Astrocyte (in vitro differentiated cells and primary cell): ENCODE data around the gene KRTAP5-3. TPM values are rescaled to one million over a fixed set of nuclear protein-coding genes. Genes with fewer than 3 reads are reported as not detected.

ENCODE experiments used
- DNase-seq: peaks from one replicate; pipeline ENCODE4 v3.0.0-alpha.2; 2010; ENCODE audit warnings: low read depth
- FAIRE-seq: peaks from 2 replicates; lab custom pipeline; 2011; peaks lifted over from hg19 to GRCh38; lab: Jason Lieb, UNC
- H2AFZ ChIP-seq: 2 replicates; pipeline ENCODE4 v1.6.0; 2012; ENCODE audit warnings: low read depth, low read length, inconsistent platforms
- H3K27ac ChIP-seq: 2 replicates; pipeline ENCODE4 v1.5.1; 2011; ENCODE audit warnings: low read depth, low read length, inconsistent platforms
- H3K27me3 ChIP-seq: 2 replicates; pipeline ENCODE4 v1.6.0; 2011; ENCODE audit warnings: low read length, inconsistent platforms; ENCODE audit not compliant: insufficient read depth
- H3K36me3 ChIP-seq: 2 replicates; pipeline ENCODE4 v1.5.1; 2011; ENCODE audit warnings: low read length, inconsistent platforms; ENCODE audit not compliant: insufficient read depth
- H3K4me1 ChIP-seq: 2 replicates; pipeline ENCODE4 v1.5.1; 2011; ENCODE audit warnings: low read length, inconsistent platforms; ENCODE audit not compliant: insufficient read depth
- H3K4me2 ChIP-seq: 2 replicates; pipeline ENCODE4 v1.6.0; 2012; ENCODE audit warnings: low read length, inconsistent platforms
- H3K4me3 ChIP-seq: 2 replicates; pipeline ENCODE4 v1.5.1; 2011; ENCODE audit warnings: low read depth, mild to moderate bottlenecking, low read length, inconsistent platforms; ENCODE audit not compliant: insufficient read depth
- H3K79me2 ChIP-seq: 2 replicates; pipeline ENCODE4 v1.6.0; 2012; ENCODE audit warnings: mild to moderate bottlenecking, low read length, inconsistent platforms; ENCODE audit not compliant: insufficient read depth
- H3K9ac ChIP-seq: 2 replicates; pipeline ENCODE4 v1.6.0; 2012; ENCODE audit warnings: mild to moderate bottlenecking, low read length, inconsistent platforms
- H3K9me3 ChIP-seq: 2 replicates; pipeline ENCODE4 v1.5.1; 2012; ENCODE audit warnings: low read depth, mild to moderate bottlenecking, low read length, inconsistent platforms; ENCODE audit not compliant: insufficient read depth
- H4K20me1 ChIP-seq: 2 replicates; pipeline ENCODE4 v1.6.0; 2012; ENCODE audit warnings: low read length, inconsistent platforms; ENCODE audit not compliant: insufficient read depth
- H3K27ac Mint-ChIP-seq: one replicate; pipeline ENCODE4 v1.8.0; 2021; ENCODE audit warnings: mild to moderate bottlenecking, mixed read lengths; ENCODE audit not compliant: unreplicated experiment
- H3K27me3 Mint-ChIP-seq: one replicate; pipeline ENCODE4 v1.8.0; 2021; ENCODE audit warnings: low read depth, mixed read lengths; ENCODE audit not compliant: unreplicated experiment
- H3K36me3 Mint-ChIP-seq: one replicate; pipeline ENCODE4 v1.8.0; 2021; ENCODE audit warnings: low read depth, mixed read lengths; ENCODE audit not compliant: unreplicated experiment
- H3K4me1 Mint-ChIP-seq: one replicate; pipeline ENCODE4 v1.8.0; 2021; ENCODE audit warnings: low read depth, mixed read lengths; ENCODE audit not compliant: unreplicated experiment
- H3K4me3 Mint-ChIP-seq: one replicate; pipeline ENCODE4 v1.8.0; 2021; ENCODE audit warnings: mild to moderate bottlenecking, moderate library complexity, mixed read lengths; ENCODE audit not compliant: unreplicated experiment
- H3K9me3 Mint-ChIP-seq: one replicate; pipeline ENCODE4 v1.8.0; 2021; ENCODE audit warnings: mild to moderate bottlenecking, mixed read lengths; ENCODE audit not compliant: unreplicated experiment
- EZH2 ChIP-seq: IDR thresholded peaks from 2 replicates; pipeline ENCODE4 v1.6.1; 2012; ENCODE audit warnings: mild to moderate bottlenecking, low read length, inconsistent platforms; ENCODE audit not compliant: insufficient read depth
- total RNA-seq: library from RNA; stranded (reverse); gene quantifications from 2 replicates; pipeline ENCODE4 v1.2.1, GENCODE V29; 2021
- TF ChIP-seq, protein P1 (sequence below): IDR thresholded peaks from 2 replicates; pipeline ENCODE4 v1.5.1; 2011; ENCODE audit warnings: low read depth, mild to moderate bottlenecking, inconsistent platforms, low read length, moderate library complexity; ENCODE audit not compliant: insufficient read depth

Gene KRTAP5-3
- total RNA-seq, 1 donor from 2014 or later = not detected

DNA sequence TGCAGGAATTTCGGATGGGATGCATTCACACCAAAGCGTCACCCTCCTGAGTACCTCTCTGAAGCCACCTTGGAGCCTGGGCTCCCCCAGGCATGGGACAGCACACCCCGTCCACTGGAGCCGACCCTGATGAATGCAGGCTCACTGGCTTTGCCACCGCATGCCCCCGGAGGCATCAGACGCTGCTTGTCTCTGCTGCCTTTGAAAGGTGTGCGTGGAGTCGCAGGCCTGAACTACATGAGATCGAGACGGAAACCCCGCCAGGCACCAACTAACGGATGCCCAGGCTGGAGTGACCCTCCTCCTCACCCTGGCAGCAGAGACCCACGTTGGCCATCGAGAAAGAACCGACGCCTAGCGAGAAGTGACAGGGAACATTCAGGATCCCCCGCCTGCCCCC, 43.8 kb upstream of the KRTAP5-3 start:
- H3K4me2 ChIP-seq = no peak overlapping the region
- no peaks in the 10 kb centered on the region for H3K4me1 ChIP-seq
- DNase-seq = no peak
- Mint-ChIP-seq H3K27me3 (peaks cover 65% of the 10 kb centered on the region), H3K4me1 (no peaks in the 10 kb centered on the region), H3K36me3 (no peaks in the 10 kb centered on the region), H3K4me3 (no peak overlapping the region), H3K9me3 (no peaks in the 10 kb centered on the region), H3K27ac (no peak overlapping the region)
- no peak for TF ChIP-seq EZH2
- H3K9ac ChIP-seq = no peak overlapping the region
- no peak overlapping the region for H2AFZ ChIP-seq
- H3K36me3 ChIP-seq = no peaks in the 10 kb centered on the region
- FAIRE-seq = no peak
- no peak overlapping the region for H3K27ac ChIP-seq
- no peak overlapping the region for H3K4me3 ChIP-seq
- H3K9me3 ChIP-seq = no peaks in the 10 kb centered on the region
- H3K79me2 ChIP-seq = no peaks in the 10 kb centered on the region
- peaks cover 10% of the 10 kb centered on the region for H3K27me3 ChIP-seq
- no peaks in the 10 kb centered on the region for H4K20me1 ChIP-seq

DNA sequence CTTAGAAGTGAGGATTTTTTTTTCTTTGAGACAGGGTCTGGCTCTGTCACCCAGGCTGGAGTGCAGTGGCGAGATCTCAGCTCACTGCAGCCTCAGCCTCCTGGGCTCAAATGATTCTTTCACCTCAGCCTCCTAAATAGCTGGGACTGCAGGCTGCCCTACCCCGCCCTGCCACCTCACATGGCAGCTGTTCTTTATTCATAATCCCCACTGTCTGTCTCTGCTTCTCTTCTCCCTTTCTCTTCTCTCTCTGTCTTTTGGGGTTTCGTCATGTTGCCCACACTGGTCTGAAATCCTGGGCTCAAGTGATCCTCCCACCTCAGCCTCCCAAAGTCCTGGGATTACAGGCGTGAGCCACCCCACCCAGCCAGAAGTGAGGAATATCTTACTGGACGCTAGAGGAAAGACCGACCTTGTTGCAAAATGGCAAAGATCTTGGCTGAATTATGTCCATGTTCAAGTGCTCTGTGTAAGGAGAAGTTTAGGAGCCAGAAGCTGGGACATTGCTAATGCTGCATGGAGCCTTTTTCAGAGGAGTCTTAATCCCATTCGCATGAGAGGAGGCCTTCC, 43.2 kb upstream of the KRTAP5-3 start:
- DNase-seq (no peak), FAIRE-seq (no peak)
- no peak overlapping the region for H2AFZ ChIP-seq
- H3K27ac ChIP-seq = no peak overlapping the region
- no peaks in the 10 kb centered on the region for H3K36me3 ChIP-seq
- H4K20me1 ChIP-seq = no peaks in the 10 kb centered on the region
- Mint-ChIP-seq H3K4me3 (no peak overlapping the region), H3K36me3 (no peaks in the 10 kb centered on the region), H3K27me3 (peaks cover 65% of the 10 kb centered on the region), H3K4me1 (no peaks in the 10 kb centered on the region), H3K9me3 (no peaks in the 10 kb centered on the region), H3K27ac (no peak overlapping the region)
- TF ChIP-seq, protein P1, sequence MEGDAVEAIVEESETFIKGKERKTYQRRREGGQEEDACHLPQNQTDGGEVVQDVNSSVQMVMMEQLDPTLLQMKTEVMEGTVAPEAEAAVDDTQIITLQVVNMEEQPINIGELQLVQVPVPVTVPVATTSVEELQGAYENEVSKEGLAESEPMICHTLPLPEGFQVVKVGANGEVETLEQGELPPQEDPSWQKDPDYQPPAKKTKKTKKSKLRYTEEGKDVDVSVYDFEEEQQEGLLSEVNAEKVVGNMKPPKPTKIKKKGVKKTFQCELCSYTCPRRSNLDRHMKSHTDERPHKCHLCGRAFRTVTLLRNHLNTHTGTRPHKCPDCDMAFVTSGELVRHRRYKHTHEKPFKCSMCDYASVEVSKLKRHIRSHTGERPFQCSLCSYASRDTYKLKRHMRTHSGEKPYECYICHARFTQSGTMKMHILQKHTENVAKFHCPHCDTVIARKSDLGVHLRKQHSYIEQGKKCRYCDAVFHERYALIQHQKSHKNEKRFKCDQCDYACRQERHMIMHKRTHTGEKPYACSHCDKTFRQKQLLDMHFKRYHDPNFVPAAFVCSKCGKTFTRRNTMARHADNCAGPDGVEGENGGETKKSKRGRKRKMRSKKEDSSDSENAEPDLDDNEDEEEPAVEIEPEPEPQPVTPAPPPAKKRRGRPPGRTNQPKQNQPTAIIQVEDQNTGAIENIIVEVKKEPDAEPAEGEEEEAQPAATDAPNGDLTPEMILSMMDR = no peak
- no peak for TF ChIP-seq EZH2
- H3K9ac ChIP-seq = no peak overlapping the region
- H3K4me2 ChIP-seq = no peak overlapping the region
- no peaks in the 10 kb centered on the region for H3K9me3 ChIP-seq
- H3K4me3 ChIP-seq = no peak overlapping the region
- peaks cover 9% of the 10 kb centered on the region for H3K27me3 ChIP-seq
- no peaks in the 10 kb centered on the region for H3K79me2 ChIP-seq
- H3K4me1 ChIP-seq = no peaks in the 10 kb centered on the region

DNA sequence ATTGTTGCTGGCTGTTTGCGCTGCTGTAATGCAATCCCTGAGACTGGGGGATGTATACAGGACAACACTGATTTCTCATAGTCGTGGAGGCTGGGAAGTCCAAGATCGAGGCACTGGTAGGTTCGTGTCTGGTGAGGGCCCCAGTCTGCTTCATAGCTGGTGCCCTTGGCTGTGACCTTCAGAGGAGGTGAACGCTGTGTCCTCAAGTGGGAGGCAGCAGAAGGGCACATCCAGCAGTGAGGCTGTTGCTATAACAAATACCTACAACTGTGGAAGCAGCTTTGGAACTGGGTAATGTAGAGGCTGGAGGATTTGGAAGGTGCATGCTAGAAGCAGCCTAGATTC, 42.6 kb upstream of the KRTAP5-3 start:
- Histone ChIP-seq H3K27me3 (peaks cover 7% of the 10 kb centered on the region), H3K36me3 (no peaks in the 10 kb centered on the region), H3K4me2 (no peak overlapping the region), H4K20me1 (no peaks in the 10 kb centered on the region), H2AFZ (no peak overlapping the region), H3K4me3 (no peak overlapping the region), H3K9ac (no peak overlapping the region), H3K27ac (no peak overlapping the region), H3K9me3 (no peaks in the 10 kb centered on the region), H3K4me1 (no peaks in the 10 kb centered on the region), H3K79me2 (no peaks in the 10 kb centered on the region)
- H3K36me3 Mint-ChIP-seq = no peaks in the 10 kb centered on the region
- TF ChIP-seq, protein P1 = no peak
- TF ChIP-seq EZH2 = no peak
- no peaks in the 10 kb centered on the region for H3K9me3 Mint-ChIP-seq
- no peak overlapping the region for H3K4me3 Mint-ChIP-seq
- DNase-seq = no peak
- no peaks in the 10 kb centered on the region for H3K4me1 Mint-ChIP-seq
- FAIRE-seq = no peak
- no peak overlapping the region for H3K27ac Mint-ChIP-seq
- H3K27me3 Mint-ChIP-seq = peaks cover 62% of the 10 kb centered on the region
